Urothelium cell line (cell line): Measurements from ENCODE around the gene CPD.
"Not testable (repeated sequence)": the region's sequence is repeated elsewhere in the genome, so short reads cannot be mapped to it uniquely, and the experiment has no call there.

ENCODE experiments used
- DNase-seq: peaks from one replicate; pipeline ENCODE4 v3.0.0; 2011; ENCODE audit warnings: low spot score, mixed read lengths
- FAIRE-seq: peaks from 2 replicates; lab custom pipeline; 2011; peaks lifted over from hg19 to GRCh38; lab: Jason Lieb, UNC

CPD gene

GRCh38 chr17:30422171-30422570, 43.4 kb downstream of the CPD start:
- no peak for DNase-seq

GRCh38 chr17:30424471-30424870, 45.7 kb downstream of the CPD start:
- no peak for DNase-seq
- no peak for FAIRE-seq

More at GRCh38 chr17:30422171-30422570, 43.4 kb downstream of the CPD start:
- no peak for FAIRE-seq

- FAIRE-seq, result no peak
- DNase-seq, result no peak
These were observed 47.6 kb downstream of the CPD start for GRCh38 chr17:30426292-30426691.

- DNase-seq, result no peak
- no peak for FAIRE-seq
These were observed 48.9 kb downstream of the CPD start for GRCh38 chr17:30427611-30428010.

- FAIRE-seq (no peak), DNase-seq (no peak)
These were observed 50.4 kb downstream of the CPD start for GRCh38 chr17:30429155-30429554.

- peak; percentile 55 for DNase-seq
- FAIRE-seq, result no peak
These were observed 54.8 kb downstream of the CPD start for GRCh38 chr17:30433514-30433913.

GRCh38 chr17:30436729-30437128, 58.0 kb downstream of the CPD start:
- no peak for FAIRE-seq
- no peak for DNase-seq

GRCh38 chr17:30443721-30444120, 65.0 kb downstream of the CPD start:
- FAIRE-seq, result no peak
- DNase-seq, result no peak

GRCh38 chr17:30446640-30447039, 67.9 kb downstream of the CPD start:
- DNase-seq, FAIRE-seq: not testable (repeated sequence)

GRCh38 chr17:30449480-30449879, 70.8 kb downstream of the CPD start:
- no peak for FAIRE-seq
- no peak for DNase-seq

- DNase-seq (no peak), FAIRE-seq (no peak)
These were observed 71.6 kb downstream of the CPD start for GRCh38 chr17:30450125-30451027.

GRCh38 chr17:30454635-30455034, 75.9 kb downstream of the CPD start:
- DNase-seq (no peak), FAIRE-seq (no peak)

GRCh38 chr17:30458371-30458770, 79.6 kb downstream of the CPD start:
- FAIRE-seq, result no peak

GRCh38 chr17:30458797-30459413, 80.2 kb downstream of the CPD start:
- FAIRE-seq, DNase-seq: not testable (repeated sequence)

More at GRCh38 chr17:30458371-30458770, 79.6 kb downstream of the CPD start:
- no peak for DNase-seq

- FAIRE-seq, result no peak
- no peak for DNase-seq
These were observed 89.7 kb downstream of the CPD start for GRCh38 chr17:30468465-30468864.

- FAIRE-seq (no peak), DNase-seq (no peak)
These were observed 93.6 kb downstream of the CPD start for GRCh38 chr17:30472238-30472890.

GRCh38 chr17:30475206-30475605, 96.5 kb downstream of the CPD start:
- FAIRE-seq (no peak), DNase-seq (no peak)

GRCh38 chr17:30476726-30477082, 98.0 kb downstream of the CPD start:
- DNase-seq, result no peak
- FAIRE-seq, result no peak

GRCh38 chr17:30477083-30477773, 98.5 kb downstream of the CPD start, which contains the start of gene GOSR1:
Gene GOSR1 (plus strand): TSS chr17:30477408. CDS start chr17:30477434, 26 bp downstream.
- FAIRE-seq (peak; percentile 70), DNase-seq (peak; percentile 95)

- FAIRE-seq (no peak), DNase-seq (no peak)
These were observed 99.0 kb downstream of the CPD start for GRCh38 chr17:30477774-30478115.

- DNase-seq (no peak), FAIRE-seq (no peak)
These were observed 103.8 kb downstream of the CPD start for GRCh38 chr17:30482555-30482954.
